Measurements from ENCODE around the gene ZNF570.

GRCh38 chr19:37507167-37507464 is 38.0 kb downstream of the ZNF570 start:
- TF ChIP-seq CTCF (conservative IDR thresholded peaks at IDR 0.05) (no peak), ZFX (IDR thresholded peaks at IDR 0.05) (no peak)
